NCI-H345 treated with DMSO at 0.1 percent for 48 hours (cell line): Measurements from ENCODE around the gene LRFN3.
"Not testable (repeated sequence)": the region's sequence is repeated elsewhere in the genome, so short reads cannot be mapped to it uniquely, and the experiment has no call there.

Experiments used
- DNase-seq: peaks from one replicate; lab custom pipeline; 2025; ENCODE audit not compliant: unreplicated experiment; lab: John Stamatoyannopoulos, UW

The LRFN3 gene

GRCh38 chr19:35904311-35905068 lies 31.7 kb upstream of the LRFN3 start:
- DNase-seq, result no peak

- DNase-seq, result no peak
These were observed 30.9 kb upstream of the LRFN3 start for GRCh38 chr19:35905178-35905727.

- DNase-seq, result no peak
These were observed 28.8 kb upstream of the LRFN3 start for GRCh38 chr19:35907377-35907745.

GRCh38 chr19:35908010-35908441 lies 28.1 kb upstream of the LRFN3 start, which contains the start of gene TYROBP:
TYROBP (minus strand) TSS chr19:35908295; CDS start chr19:35908228, 67 bp downstream.
- DNase-seq, result no peak

GRCh38 chr19:35908973-35909683 lies 27.0 kb upstream of the LRFN3 start:
- DNase-seq, result no peak

- DNase-seq, result no peak
These were observed 26.5 kb upstream of the LRFN3 start for GRCh38 chr19:35909684-35910035.

- not testable (repeated sequence) for DNase-seq
These were observed 25.8 kb upstream of the LRFN3 start for GRCh38 chr19:35910355-35910754.

GRCh38 chr19:35911173-35911572 lies 25.0 kb upstream of the LRFN3 start:
- DNase-seq, result no peak

- DNase-seq, result no peak
These were observed 24.4 kb upstream of the LRFN3 start for GRCh38 chr19:35911790-35912189.

GRCh38 chr19:35913589-35913988 lies 22.6 kb upstream of the LRFN3 start:
- DNase-seq, result no peak

GRCh38 chr19:35915443-35915842 lies 20.7 kb upstream of the LRFN3 start:
- DNase-seq, result no peak

- DNase-seq, result no peak
These were observed 16.9 kb upstream of the LRFN3 start for GRCh38 chr19:35919306-35919705.

- DNase-seq, result no peak
These were observed 15.2 kb upstream of the LRFN3 start for GRCh38 chr19:35921012-35921411.

- DNase-seq, result no peak
These were observed 10.7 kb upstream of the LRFN3 start for GRCh38 chr19:35925501-35925900.

- DNase-seq, result no peak
These were observed 7.7 kb upstream of the LRFN3 start for GRCh38 chr19:35928507-35928906.

- DNase-seq, result no peak
These were observed 6.3 kb upstream of the LRFN3 start for GRCh38 chr19:35929876-35930275.

GRCh38 chr19:35931161-35931873 lies 4.9 kb upstream of the LRFN3 start:
- peak; percentile 100 for DNase-seq

GRCh38 chr19:35931874-35932202 lies 4.3 kb upstream of the LRFN3 start:
- DNase-seq, result no peak

GRCh38 chr19:35932291-35932936 lies 3.8 kb upstream of the LRFN3 start:
- no peak for DNase-seq

GRCh38 chr19:35936738-35937268 lies 629 bp downstream of the LRFN3 start:
- DNase-seq, result no peak
